GM18951 (cell line): ENCODE results near the gene KLHL29.

Experiments used
- POLR2A ChIP-seq: IDR thresholded peaks from 4 replicates; pipeline ENCODE4 v1.6.1; 2011; ENCODE audit warnings: mild to moderate bottlenecking; ENCODE audit not compliant: insufficient read length, insufficient read depth; ENCODE audit errors: extremely low read depth
- in situ Hi-C: fragments of 300-500 bp; cut with MboI; formaldehyde crosslinking; loops from one replicate; pipeline ENCODE4 v1.12.0; 2022; ENCODE audit warnings: low sequenced_read_pairs, mixed read lengths, inconsistent platforms; ENCODE audit not compliant: unreplicated experiment

The KLHL29 gene

GRCh38 chr2:23629772-23630480 lies 244.9 kb downstream of the KLHL29 start:
- TF ChIP-seq POLR2A = no peak
- in situ Hi-C loops = no loop called here

GRCh38 chr2:23630961-23631360 lies 246.0 kb downstream of the KLHL29 start:
- TF ChIP-seq POLR2A = no peak
- in situ Hi-C loops = no loop called here

GRCh38 chr2:23631389-23631788 lies 246.4 kb downstream of the KLHL29 start:
- in situ Hi-C loops = no loop called here
- no peak for TF ChIP-seq POLR2A

GRCh38 chr2:23632386-23632785 lies 247.4 kb downstream of the KLHL29 start:
- no peak for TF ChIP-seq POLR2A
- in situ Hi-C loops = no loop called here

- TF ChIP-seq POLR2A = no peak
- in situ Hi-C loops = no loop called here
These were observed 247.9 kb downstream of the KLHL29 start for GRCh38 chr2:23632831-23633395.

- no peak for TF ChIP-seq POLR2A
- in situ Hi-C loops = no loop called here
These were observed 249.0 kb downstream of the KLHL29 start for GRCh38 chr2:23633966-23634365.

GRCh38 chr2:23635442-23636340 lies 250.7 kb downstream of the KLHL29 start:
- in situ Hi-C loops = no loop called here
- TF ChIP-seq POLR2A = no peak

- in situ Hi-C loops = no loop called here
- no peak for TF ChIP-seq POLR2A
These were observed 251.4 kb downstream of the KLHL29 start for GRCh38 chr2:23636426-23636825.

- TF ChIP-seq POLR2A = no peak
- in situ Hi-C loops = no loop called here
These were observed 252.2 kb downstream of the KLHL29 start for GRCh38 chr2:23637011-23637778.

- in situ Hi-C loops = no loop called here
- no peak for TF ChIP-seq POLR2A
These were observed 254.5 kb downstream of the KLHL29 start for GRCh38 chr2:23639406-23639982.

- no peak for TF ChIP-seq POLR2A
- in situ Hi-C loops = no loop called here
These were observed 255.7 kb downstream of the KLHL29 start for GRCh38 chr2:23640711-23641110.

GRCh38 chr2:23642516-23642915 lies 257.5 kb downstream of the KLHL29 start:
- in situ Hi-C loops = no loop called here
- no peak for TF ChIP-seq POLR2A

- in situ Hi-C loops = no loop called here
- no peak for TF ChIP-seq POLR2A
These were observed 260.3 kb downstream of the KLHL29 start for GRCh38 chr2:23645230-23645808.

- no peak for TF ChIP-seq POLR2A
- in situ Hi-C loops = no loop called here
These were observed 262.6 kb downstream of the KLHL29 start for GRCh38 chr2:23647563-23647962.
